Adrenal gland (tissue), 5 donors: ENCODE measurements around the gene RYK.

ENCODE experiments used
- CTCF ChIP-seq, 6 experiments: fragments of 450-650 bp in 4 of 6; fragments of 200-600 bp in 2 of 6; sonication (generic) in 1 of 6; IDR thresholded peaks; 1 replicate in 5 of 6; 2 replicates in 1 of 6; pipeline versions ENCODE4 v1.5.1 to v1.8.0; 2016 to 2021; ENCODE audit warnings: antibody characterized with exemption in 6 of 6, mild to moderate bottlenecking in 2 of 6, moderate library complexity in 1 of 6
- POLR2A ChIP-seq, 2 donors: fragments of 450-650 bp; IDR thresholded peaks; one replicate each; pipeline ENCODE4 v1.6.1; 2017; ENCODE audit warnings: antibody characterized with exemption in 2 of 2, mild to moderate bottlenecking in 2 of 2, moderate library complexity in 1 of 2
- donor health status: DM: no; HTN: no; CAD: no.

- TF ChIP-seq CTCF (IDR thresholded peaks at IDR 0.05) (peak; percentile 92 to 99 (median 94)), POLR2A (IDR thresholded peaks at IDR 0.05) (no peak)
Measured at GRCh38 chr3:134212967-134213665, 37.5 kb downstream of the RYK start.
